ENCODE measurements around the gene IPO4. TPM values are rescaled to one million over a fixed set of nuclear protein-coding genes. Genes with fewer than 3 reads are reported as not detected.
A peak's percentile ranks its signal among the peaks of the same experiment; 100 is the strongest.

The IPO4 gene
- total RNA-seq, 2 donors from 2014 or later, result 42.6 to 44.5 TPM

DNA sequence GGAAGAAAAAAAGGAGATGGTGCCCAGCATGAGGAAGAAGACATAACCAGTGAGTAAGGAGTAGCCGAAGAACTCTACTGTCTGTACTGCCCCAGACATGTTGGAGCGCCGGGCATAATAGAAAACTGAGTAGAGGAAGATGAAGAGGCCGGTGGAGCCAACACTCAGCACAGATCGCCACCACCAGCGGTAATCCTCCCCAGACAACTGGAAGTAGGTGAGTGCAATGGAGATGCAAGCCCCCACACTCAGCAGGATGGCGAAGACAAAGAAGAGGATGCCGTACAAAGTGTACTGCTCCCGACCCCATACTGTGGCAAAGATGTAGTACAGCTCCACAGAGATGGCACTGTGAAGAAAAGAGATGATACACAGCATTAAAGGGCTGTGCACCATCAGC is 844 bp upstream of the IPO4 start:
- Histone ChIP-seq H3K36me3 (peaks cover 0 to 17% of the 10 kb centered on the region in 2 donors), H3K27me3 (replicated peaks; ENCODE audit: insufficient read depth) (no peaks in the 10 kb centered on the region), H3K4me3 (no peak overlapping the region), H3K27ac (no peak overlapping the region), H3K9me3 (no peaks in the 10 kb centered on the region), H3K4me1 (replicated peaks) (peaks cover 4% of the 10 kb centered on the region)
- no peak for DNase-seq (ENCODE audit: low spot score)
- 93% methylated on average over 9 of the region's 9 CpGs for WGBS
- intact Hi-C loops (cut with DNase I), result no loop called here
- TF ChIP-seq POLR2A (IDR thresholded peaks at IDR 0.05) (no peak), POLR2AphosphoS5 (IDR thresholded peaks at IDR 0.05) (no peak)
- TF ChIP-seq, protein P1, sequence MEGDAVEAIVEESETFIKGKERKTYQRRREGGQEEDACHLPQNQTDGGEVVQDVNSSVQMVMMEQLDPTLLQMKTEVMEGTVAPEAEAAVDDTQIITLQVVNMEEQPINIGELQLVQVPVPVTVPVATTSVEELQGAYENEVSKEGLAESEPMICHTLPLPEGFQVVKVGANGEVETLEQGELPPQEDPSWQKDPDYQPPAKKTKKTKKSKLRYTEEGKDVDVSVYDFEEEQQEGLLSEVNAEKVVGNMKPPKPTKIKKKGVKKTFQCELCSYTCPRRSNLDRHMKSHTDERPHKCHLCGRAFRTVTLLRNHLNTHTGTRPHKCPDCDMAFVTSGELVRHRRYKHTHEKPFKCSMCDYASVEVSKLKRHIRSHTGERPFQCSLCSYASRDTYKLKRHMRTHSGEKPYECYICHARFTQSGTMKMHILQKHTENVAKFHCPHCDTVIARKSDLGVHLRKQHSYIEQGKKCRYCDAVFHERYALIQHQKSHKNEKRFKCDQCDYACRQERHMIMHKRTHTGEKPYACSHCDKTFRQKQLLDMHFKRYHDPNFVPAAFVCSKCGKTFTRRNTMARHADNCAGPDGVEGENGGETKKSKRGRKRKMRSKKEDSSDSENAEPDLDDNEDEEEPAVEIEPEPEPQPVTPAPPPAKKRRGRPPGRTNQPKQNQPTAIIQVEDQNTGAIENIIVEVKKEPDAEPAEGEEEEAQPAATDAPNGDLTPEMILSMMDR (IDR thresholded peaks at IDR 0.05), result no peak

DNA sequence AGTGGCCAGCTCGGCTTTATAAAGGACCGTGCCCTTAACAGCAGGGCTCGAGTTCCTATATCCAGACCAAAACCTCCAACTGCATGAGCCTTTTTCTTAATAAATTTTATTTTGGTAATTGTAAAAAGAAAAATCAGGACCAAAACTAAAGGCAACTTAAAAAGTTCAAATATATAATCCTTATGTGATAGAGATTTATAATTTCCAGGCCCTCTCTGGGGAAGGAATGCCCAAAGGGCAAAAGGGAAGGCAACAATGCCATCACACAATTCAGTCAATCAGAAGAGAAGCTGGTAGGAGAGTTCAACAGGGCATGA is 401 bp upstream of the IPO4 start:
- TF ChIP-seq POLR2A (IDR thresholded peaks at IDR 0.05), result no peak
- no peak for TF ChIP-seq POLR2AphosphoS5 (IDR thresholded peaks at IDR 0.05)
- TF ChIP-seq, protein P1 (IDR thresholded peaks at IDR 0.05), result no peak
- WGBS, result 2% methylated on average over 3 of the region's 3 CpGs
- H3K27ac ChIP-seq, result peak overlapping the region in 1 of 2 donors; percentile 76
- no peak for DNase-seq (ENCODE audit: low spot score)
- H3K4me1 ChIP-seq (replicated peaks), result peaks cover 4% of the 10 kb centered on the region
- H3K4me3 ChIP-seq, result no peak overlapping the region
- no peaks in the 10 kb centered on the region for H3K27me3 ChIP-seq (replicated peaks; ENCODE audit: insufficient read depth)
- no peaks in the 10 kb centered on the region for H3K9me3 ChIP-seq
- H3K36me3 ChIP-seq, result peaks cover 0 to 22% of the 10 kb centered on the region in 2 donors
- intact Hi-C loops (cut with DNase I), result no loop called here

DNA sequence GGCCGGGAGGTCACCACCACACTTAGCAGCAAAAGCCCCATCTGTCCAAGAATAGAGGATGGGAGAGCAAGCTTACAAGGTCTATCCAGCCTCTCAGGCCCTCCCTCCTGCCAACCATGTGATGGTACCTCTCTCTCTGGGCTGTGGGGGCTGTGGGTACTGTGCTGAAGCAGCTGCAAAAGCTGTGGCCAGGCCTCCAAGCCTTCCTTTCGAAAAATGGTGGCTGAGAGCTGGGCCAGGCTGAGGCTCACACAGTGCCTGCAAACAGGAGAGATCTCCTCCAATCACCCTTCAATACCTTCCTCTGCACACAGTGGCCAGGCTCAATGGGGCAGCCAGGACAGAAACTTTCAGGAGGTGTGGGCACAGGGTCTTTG is 1.1 kb downstream of the IPO4 start:
- 85% methylated on average over 2 of the region's 2 CpGs for WGBS
- H3K4me1 ChIP-seq (replicated peaks), result peaks cover 4% of the 10 kb centered on the region
- H3K27me3 ChIP-seq (replicated peaks; ENCODE audit: insufficient read depth), result no peaks in the 10 kb centered on the region
- intact Hi-C loops (cut with DNase I), result no loop called here
- TF ChIP-seq POLR2AphosphoS5 (IDR thresholded peaks at IDR 0.05) (no peak), POLR2A (IDR thresholded peaks at IDR 0.05) (no peak)
- TF ChIP-seq, protein P1 (IDR thresholded peaks at IDR 0.05), result no peak
- DNase-seq (ENCODE audit: low spot score), result no peak
- peaks cover 0 to 26% of the 10 kb centered on the region in 2 donors for H3K36me3 ChIP-seq
- no peaks in the 10 kb centered on the region for H3K9me3 ChIP-seq
- H3K4me3 ChIP-seq, result no peak overlapping the region
- H3K27ac ChIP-seq, result peak overlapping the region in 1 of 2 donors; percentile 70

DNA sequence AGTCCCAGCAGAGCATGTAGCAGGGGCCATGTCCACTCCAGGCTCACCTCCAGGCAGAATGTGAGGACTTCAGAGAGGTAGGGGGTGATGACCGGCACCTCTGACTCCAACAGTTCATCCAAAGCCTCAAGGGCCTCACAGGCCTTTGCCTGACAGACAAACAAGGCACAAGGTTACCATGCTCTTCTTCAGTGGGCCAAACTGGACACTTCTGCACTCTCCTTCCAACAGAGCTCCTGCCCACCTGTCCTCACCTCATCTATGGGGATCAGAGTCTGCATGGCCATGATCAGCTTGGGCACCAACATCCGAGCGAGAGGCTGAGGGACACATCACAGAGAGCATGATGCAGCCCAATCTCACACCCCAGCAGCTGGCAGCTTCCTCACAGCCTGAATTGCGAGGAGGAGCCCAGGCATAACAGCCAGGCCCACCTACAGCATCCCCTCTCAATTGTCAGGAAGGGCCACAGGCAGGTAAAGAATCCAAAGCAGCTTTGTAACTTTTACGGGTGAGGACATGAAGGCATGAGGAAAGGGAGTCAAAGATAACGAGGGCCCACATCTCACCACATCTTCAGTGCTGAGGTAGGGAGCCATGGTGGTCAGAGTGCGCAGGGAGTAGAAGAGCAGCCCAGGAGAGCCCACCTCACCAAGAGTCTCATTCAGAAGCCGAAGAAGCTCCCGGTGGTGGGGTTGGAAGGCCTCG is 1.6 kb downstream of the IPO4 start:
- Histone ChIP-seq H3K27ac (no peak overlapping the region), H3K9me3 (no peaks in the 10 kb centered on the region), H3K4me1 (replicated peaks) (peaks cover 4% of the 10 kb centered on the region), H3K4me3 (no peak overlapping the region), H3K27me3 (replicated peaks; ENCODE audit: insufficient read depth) (no peaks in the 10 kb centered on the region), H3K36me3 (peaks cover 0 to 26% of the 10 kb centered on the region in 2 donors)
- TF ChIP-seq, protein P1 (IDR thresholded peaks at IDR 0.05), result no peak
- TF ChIP-seq POLR2A (IDR thresholded peaks at IDR 0.05) (no peak), POLR2AphosphoS5 (IDR thresholded peaks at IDR 0.05) (no peak)
- no peak for DNase-seq (ENCODE audit: low spot score)
- intact Hi-C loops (cut with DNase I), result no loop called here
- 93% methylated on average over 10 of the region's 10 CpGs for WGBS

DNA sequence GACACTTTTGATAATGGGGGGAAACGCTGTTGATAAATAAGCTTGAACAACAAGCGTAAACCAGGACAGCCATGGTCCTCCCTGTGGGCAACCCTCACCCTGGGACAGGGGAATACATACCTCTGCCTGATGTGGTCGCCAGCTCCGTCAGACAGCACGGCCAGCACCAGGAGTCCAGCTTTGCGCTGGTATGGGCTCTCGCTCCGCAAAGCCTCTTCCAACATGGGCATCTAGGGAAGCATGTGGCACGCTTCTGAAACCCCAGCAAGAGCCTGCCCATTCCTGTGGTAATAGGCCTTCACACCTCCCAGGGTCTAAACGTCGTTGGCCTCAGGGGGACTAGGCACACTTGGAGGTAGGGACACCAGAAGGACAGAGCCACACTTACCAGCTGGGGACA is 2.9 kb downstream of the IPO4 start:
- peaks cover 4% of the 10 kb centered on the region for H3K4me1 ChIP-seq (replicated peaks)
- no peak for TF ChIP-seq POLR2AphosphoS5 (IDR thresholded peaks at IDR 0.05)
- no peak for TF ChIP-seq POLR2A (IDR thresholded peaks at IDR 0.05)
- TF ChIP-seq, protein P1 (IDR thresholded peaks at IDR 0.05), result no peak
- no peak overlapping the region for H3K4me3 ChIP-seq
- peaks cover 0 to 26% of the 10 kb centered on the region in 2 donors for H3K36me3 ChIP-seq
- H3K9me3 ChIP-seq, result no peaks in the 10 kb centered on the region
- no peaks in the 10 kb centered on the region for H3K27me3 ChIP-seq (replicated peaks; ENCODE audit: insufficient read depth)
- no peak overlapping the region for H3K27ac ChIP-seq
- intact Hi-C loops (cut with DNase I), result no loop called here
- DNase-seq (ENCODE audit: low spot score), result no peak
- WGBS, result 89% methylated on average over 11 of the region's 11 CpGs
